GM21529 (cell line): ENCODE measurements around the gene FCHO1.

Source experiments
- ATAC-seq: cut with Tn5 transposase; IDR thresholded peaks from one replicate; pipeline ENCODE4 v1.9.1; 2021; ENCODE audit not compliant: unreplicated experiment

FCHO1 gene

GRCh38 chr19:17751103-17751911, at the start of gene FCHO1:
FCHO1 (plus strand) TSS chr19:17751477; CDS start chr19:17755165, 3,688 bp downstream.
- peak; percentile 41 for ATAC-seq

GRCh38 chr19:17703824-17704463, 47.3 kb upstream of the FCHO1 start:
- no peak for ATAC-seq

GRCh38 chr19:17706750-17707181, 44.5 kb upstream of the FCHO1 start:
- no peak for ATAC-seq

- no peak for ATAC-seq
These were observed 39.4 kb upstream of the FCHO1 start for GRCh38 chr19:17711851-17712250.

GRCh38 chr19:17716309-17716929, 34.9 kb upstream of the FCHO1 start:
- no peak for ATAC-seq

GRCh38 chr19:17718550-17718946, 32.7 kb upstream of the FCHO1 start:
- no peak for ATAC-seq

- ATAC-seq, result no peak
These were observed 32.1 kb upstream of the FCHO1 start, which contains the start of gene MAP1S for GRCh38 chr19:17718947-17719711. MAP1S (plus strand) TSS chr19:17719480; CDS start chr19:17719503, 23 bp downstream.

- ATAC-seq, result no peak
These were observed 31.4 kb upstream of the FCHO1 start for GRCh38 chr19:17719730-17720400.

GRCh38 chr19:17720440-17720839, 30.8 kb upstream of the FCHO1 start:
- ATAC-seq, result no peak

GRCh38 chr19:17721111-17721628, 30.1 kb upstream of the FCHO1 start:
- ATAC-seq, result no peak

GRCh38 chr19:17721821-17722220, 29.5 kb upstream of the FCHO1 start:
- no peak for ATAC-seq

GRCh38 chr19:17722655-17723240, 28.5 kb upstream of the FCHO1 start:
- ATAC-seq, result no peak

GRCh38 chr19:17724655-17725054, 26.6 kb upstream of the FCHO1 start:
- no peak for ATAC-seq

- ATAC-seq, result no peak
These were observed 25.7 kb upstream of the FCHO1 start for GRCh38 chr19:17725422-17726078.

GRCh38 chr19:17726136-17726741, 25.0 kb upstream of the FCHO1 start:
- no peak for ATAC-seq

GRCh38 chr19:17726964-17727773, 24.1 kb upstream of the FCHO1 start:
- ATAC-seq, result no peak

- no peak for ATAC-seq
These were observed 23.4 kb upstream of the FCHO1 start for GRCh38 chr19:17727843-17728242.

- ATAC-seq, result no peak
These were observed 18.1 kb upstream of the FCHO1 start for GRCh38 chr19:17733127-17733526.
